Measurements from ENCODE around the gene FUNDC1.
"Not testable (repeated sequence)": the region's sequence is repeated elsewhere in the genome, so short reads cannot be mapped to it uniquely, and the experiment has no call there.

- TF ChIP-seq POLR2AphosphoS5, POLR2A (IDR thresholded peaks at IDR 0.05): not testable (repeated sequence)
Observed at GRCh38 chrX:44545454-44545853, 2.8 kb upstream of the FUNDC1 start.

Measured in sigmoid colon (tissue), 4 donors.